PC-3 (cell line): ENCODE measurements around the gene CAMTA1.

ENCODE experiments used
- CTCF ChIP-seq: fragments of 300-600 bp; sonication (generic); conservative IDR thresholded peaks from 2 replicates; pipeline ENCODE4 v1.5.1; 2017; ENCODE audit warnings: antibody characterized with exemption, low read depth, mild to moderate bottlenecking, low read length
- EZH2 ChIP-seq: fragments of 300-600 bp; sonication (generic); IDR thresholded peaks from one replicate; pipeline ENCODE4 v1.6.1; 2017; ENCODE audit warnings: antibody characterized with exemption, mild to moderate bottlenecking, low read length; ENCODE audit not compliant: unreplicated experiment

- no peak for TF ChIP-seq CTCF
- no peak for TF ChIP-seq EZH2
Observed at GRCh38 chr1:7389906-7390603, 604.8 kb downstream of the CAMTA1 start.
